ENCODE measurements around the gene ATP5MC3. TPM values are rescaled to one million over a fixed set of nuclear protein-coding genes. Genes with fewer than 3 reads are reported as not detected.

The ATP5MC3 gene
- total and polyA plus RNA-seq, 8 donors, result 36.8 to 118 (median 66.2) TPM

- no peaks in the 10 kb centered on the region for H3K36me3 ChIP-seq
- no peak for ATAC-seq
- no peaks in the 10 kb centered on the region for H3K27me3 ChIP-seq
- no peak overlapping the region for H3K4me3 ChIP-seq
- no peak overlapping the region for H3K27ac ChIP-seq
- no peaks in the 10 kb centered on the region for H3K9me3 ChIP-seq
- no peak for TF ChIP-seq CTCF (IDR thresholded peaks at IDR 0.05)
- no peak for FAIRE-seq
- no peaks in the 10 kb centered on the region for H3K4me1 ChIP-seq
- DNase-seq, result no peak
- intact Hi-C loops (cut with DNase I), result no loop called here
Measured at GRCh38 chr2:175218551-175218950, 37.0 kb upstream of the ATP5MC3 start.

- Histone ChIP-seq H3K36me3 (no peaks in the 10 kb centered on the region), H3K27ac (no peak overlapping the region), H3K9me3 (no peaks in the 10 kb centered on the region), H3K4me3 (no peak overlapping the region), H3K27me3 (no peaks in the 10 kb centered on the region), H3K4me1 (no peaks in the 10 kb centered on the region)
- FAIRE-seq, result no peak
- ATAC-seq, result peak; percentile 64 to 82 (median 74)
- intact Hi-C loops (cut with DNase I), result no loop called here
- peak; percentile 29 to 81 (median 74) for DNase-seq
- no peak for TF ChIP-seq CTCF (IDR thresholded peaks at IDR 0.05)
- WGBS, 2 donors, result 60 to 62% methylated on average over 6 of the region's 6 CpGs
Measured at GRCh38 chr2:175207741-175208438, 26.4 kb upstream of the ATP5MC3 start.

- no peak for TF ChIP-seq CTCF (IDR thresholded peaks at IDR 0.05)
- H3K27ac ChIP-seq, result no peak overlapping the region
- peaks cover 0 to 4% (median 0%) of the 10 kb centered on the region in 4 donors for H3K27me3 ChIP-seq
- ATAC-seq (no peak), FAIRE-seq (no peak), DNase-seq (no peak)
- H3K4me3 ChIP-seq, result no peak overlapping the region
- WGBS, 2 donors, result 75 to 76% methylated on average over 3 of the region's 3 CpGs
- intact Hi-C loops (cut with DNase I), result no loop called here
- H3K9me3 ChIP-seq, result no peaks in the 10 kb centered on the region
- H3K36me3 ChIP-seq, result no peaks in the 10 kb centered on the region
- H3K4me1 ChIP-seq, result no peaks in the 10 kb centered on the region
Measured at GRCh38 chr2:175206866-175207265, 25.4 kb upstream of the ATP5MC3 start.

- no peak for ATAC-seq
- H3K27ac ChIP-seq, result no peak overlapping the region
- DNase-seq, result no peak
- no peak overlapping the region for H3K4me3 ChIP-seq
- peaks cover 0 to 4% (median 0%) of the 10 kb centered on the region in 4 donors for H3K27me3 ChIP-seq
- FAIRE-seq, result no peak
- no peaks in the 10 kb centered on the region for H3K4me1 ChIP-seq
- whole genome bisulfite sequencing, 2 donors, result 82 to 87% methylated on average over 3 of the region's 3 CpGs
- no peak for TF ChIP-seq CTCF (IDR thresholded peaks at IDR 0.05)
- intact Hi-C loops (cut with DNase I), result no loop called here
- no peaks in the 10 kb centered on the region for H3K36me3 ChIP-seq
- no peaks in the 10 kb centered on the region for H3K9me3 ChIP-seq
Measured at GRCh38 chr2:175205523-175205922, 24.0 kb upstream of the ATP5MC3 start.

Data from pancreas (tissue), 10 donors.